Muscle of leg (tissue), 16 donors: ENCODE data around the gene DGKI. TPM values are rescaled to one million over a fixed set of nuclear protein-coding genes. Genes with fewer than 3 reads are reported as not detected.

ENCODE experiments used
- DNase-seq: peaks from one replicate; pipeline ENCODE4 v3.0.0; 2013
- H3K27ac ChIP-seq: one replicate; pipeline ENCODE4 v1.5.1; 2013; ENCODE audit warnings: mild to moderate bottlenecking, low read length, control low read depth
- H3K27me3 ChIP-seq: one replicate; pipeline ENCODE4 v1.6.1; 2013; ENCODE audit warnings: low read length; ENCODE audit not compliant: control insufficient read depth, insufficient read depth
- H3K36me3 ChIP-seq: one replicate; pipeline ENCODE4 v1.6.1; 2013; ENCODE audit warnings: low read length; ENCODE audit not compliant: control insufficient read depth, insufficient read depth
- H3K4me1 ChIP-seq: one replicate; pipeline ENCODE4 v1.6.1; 2013; ENCODE audit warnings: low read length; ENCODE audit not compliant: control insufficient read depth, insufficient read depth
- H3K4me3 ChIP-seq: one replicate; pipeline ENCODE4 v1.5.1; 2013; ENCODE audit warnings: low read length, control low read depth
- H3K9me3 ChIP-seq: replicated peaks from 2 replicates; pipeline ENCODE4 v1.6.1; 2013; ENCODE audit warnings: low read depth, low read length; ENCODE audit not compliant: control insufficient read depth
- WGBS: methylation state at CpG from one replicate; pipeline ENCODE4 v1.1.5; 2013; ENCODE audit warnings: missing lambda C conversion rate; ENCODE audit not compliant: insufficient coverage; 5-methylcytosine and 5-hydroxymethylcytosine counted together
- long read RNA-seq, 11 donors: transcript quantifications; one replicate each; lab custom pipeline, GENCODE V29; 2026
- polyA plus RNA-seq, 8 donors: library from polyadenylated mRNA; unstranded; fragments of 120-200 nt; gene quantifications; one replicate each; pipeline versions ENCODE4 v1.2.1 to v1.2.3, GENCODE V29; 2013; ENCODE audit warnings: inconsistent platforms in 1 of 8, low replicate concordance in 1 of 8; ENCODE audit not compliant: insufficient read length in 8 of 8, insufficient read depth in 1 of 8
- total RNA-seq: library from RNA; stranded (reverse); fragments of 120-200 nt; gene quantifications from one replicate; pipeline ENCODE4 v1.2.4, GENCODE V29; 2013

The DGKI gene
- 1.4 TPM for total RNA-seq
- under 1 TPM; 0.52 to 0.99 (median 0.70) TPM for polyA plus RNA-seq
- long read RNA-seq, donor 1: 0 reads
- long read RNA-seq, donor 2: 0 reads
- long read RNA-seq, donor 3, partial matches to known transcripts: 556 of 556 reads
- long read RNA-seq, donor 3, other reads (novel, unspliced or antisense): 0 of 556 reads
- long read RNA-seq, donor 4: 0 reads
- long read RNA-seq, donor 5, partial matches to known transcripts: 1,259 of 1,270 reads
- long read RNA-seq, donor 5, other reads (novel, unspliced or antisense): 10 of 1,270 reads
- long read RNA-seq, donor 6, partial matches to known transcripts: 0 of 13 reads
- long read RNA-seq, donor 6, other reads (novel, unspliced or antisense): 13 of 13 reads
- long read RNA-seq, donor 7: 0 reads
- long read RNA-seq, donor 8: 0 reads
- long read RNA-seq, donor 9, partial matches to known transcripts: 700 of 700 reads
- long read RNA-seq, donor 9, other reads (novel, unspliced or antisense): 0 of 700 reads
- long read RNA-seq, donor 10, partial matches to known transcripts: 1,104 of 1,118 reads
- long read RNA-seq, donor 10, other reads (novel, unspliced or antisense): 14 of 1,118 reads
- long read RNA-seq, donor 11, partial matches to known transcripts: 737 of 737 reads
- long read RNA-seq, donor 11, other reads (novel, unspliced or antisense): 0 of 737 reads

- no peak within 1 kb of the TSS for H3K27ac ChIP-seq
- DNase-seq: peak; percentile 29
- peaks cover 47% of the 10 kb centered on the region for H3K27me3 ChIP-seq
- under 1% methylated on average over 66 of the region's 66 CpGs for WGBS
- H3K9me3 ChIP-seq: no peaks in the 10 kb centered on the region
- peaks cover 14% of the 10 kb centered on the region for H3K4me1 ChIP-seq
- no peaks in the 10 kb centered on the region for H3K36me3 ChIP-seq
- peak within 1 kb of the TSS; percentile 26 for H3K4me3 ChIP-seq
Measured at GRCh38 chr7:137846827-137847567, at the start of gene DGKI. TSS of gene DGKI (minus strand) at chr7:137846974.

DNA sequence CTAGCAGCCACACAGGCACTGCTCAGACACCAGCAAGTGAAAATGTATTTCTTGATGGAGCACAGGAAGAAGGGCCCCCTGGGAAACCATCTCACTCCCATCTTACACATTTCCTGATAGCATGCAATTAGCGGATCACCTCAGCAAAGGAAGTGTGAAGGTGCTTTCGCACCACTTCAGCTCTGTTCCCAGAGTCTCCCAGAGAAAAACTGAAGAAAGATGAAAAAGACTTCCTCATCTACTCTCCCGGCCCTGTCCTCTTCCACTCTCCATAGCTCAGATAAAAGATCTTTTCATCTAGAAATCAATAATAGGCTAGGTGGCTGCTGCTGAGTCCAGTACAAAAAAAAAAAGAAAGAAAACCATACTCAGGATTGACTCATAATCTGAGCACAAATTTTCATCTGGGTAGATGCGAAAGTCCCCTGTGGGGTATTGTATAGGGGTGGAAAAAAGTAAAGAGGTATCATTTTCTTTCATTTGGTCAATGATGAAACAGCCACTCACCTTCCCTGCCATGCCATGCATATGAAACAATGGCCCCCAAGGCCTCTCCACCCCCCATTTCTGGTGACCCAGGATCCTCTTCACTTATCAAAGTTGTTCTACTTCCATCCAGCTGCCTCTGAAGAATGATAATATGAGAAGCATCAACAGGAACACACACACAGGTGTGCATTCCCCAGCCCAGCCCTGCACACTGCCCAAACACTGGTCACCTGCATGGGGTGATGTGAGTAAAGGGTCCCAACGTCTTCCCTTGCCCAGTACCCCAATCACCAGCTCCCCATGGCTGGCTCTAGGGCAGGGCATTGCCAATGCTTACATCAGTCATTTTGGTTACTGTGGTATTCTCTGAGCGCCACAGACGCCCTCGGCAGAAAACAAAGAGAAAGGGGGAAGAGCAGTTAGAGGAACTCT, 48.8 kb upstream of the DGKI start:
- no peak for DNase-seq
- H3K4me1 ChIP-seq: peaks cover 9% of the 10 kb centered on the region
- no peaks in the 10 kb centered on the region for H3K27me3 ChIP-seq
- WGBS: no CpG with 5 or more reads among the region's 8 CpGs
- H3K27ac ChIP-seq: no peak overlapping the region
- H3K9me3 ChIP-seq: no peaks in the 10 kb centered on the region
- H3K36me3 ChIP-seq: peaks cover 45% of the 10 kb centered on the region
- H3K4me3 ChIP-seq: no peak overlapping the region

DNA sequence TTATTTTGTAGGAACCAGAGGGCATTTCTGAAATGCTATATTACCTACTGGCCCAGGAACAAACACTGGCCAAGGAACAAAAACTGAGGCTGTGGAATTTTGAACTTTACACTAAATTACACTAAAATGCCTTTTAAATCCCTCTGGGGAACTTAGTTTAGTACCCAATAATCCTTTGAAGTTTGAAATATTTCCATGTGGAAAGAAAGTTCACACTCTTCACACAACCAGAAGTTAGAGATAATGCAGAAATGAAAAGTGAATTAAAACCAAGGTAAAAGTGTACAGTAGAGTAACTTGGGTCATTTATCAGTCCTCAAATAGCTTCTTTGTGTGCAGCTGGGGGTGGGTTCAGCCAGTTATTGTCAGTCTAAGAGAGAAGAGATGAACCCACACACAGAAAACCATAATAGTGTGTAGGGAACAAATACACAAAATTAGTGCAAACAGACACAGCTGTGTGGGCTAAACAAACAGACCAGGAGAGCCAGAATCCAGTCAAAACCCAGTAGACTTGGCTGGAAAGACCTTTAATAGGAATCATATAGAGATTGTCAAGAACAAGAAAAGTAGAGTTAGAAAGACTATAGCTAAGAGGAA, 46.5 kb upstream of the DGKI start:
- H3K27me3 ChIP-seq: no peaks in the 10 kb centered on the region
- no peak overlapping the region for H3K27ac ChIP-seq
- DNase-seq: no peak
- H3K9me3 ChIP-seq: no peaks in the 10 kb centered on the region
- H3K4me1 ChIP-seq: peaks cover 4% of the 10 kb centered on the region
- H3K36me3 ChIP-seq: peaks cover 41% of the 10 kb centered on the region
- H3K4me3 ChIP-seq: no peak overlapping the region

DNA sequence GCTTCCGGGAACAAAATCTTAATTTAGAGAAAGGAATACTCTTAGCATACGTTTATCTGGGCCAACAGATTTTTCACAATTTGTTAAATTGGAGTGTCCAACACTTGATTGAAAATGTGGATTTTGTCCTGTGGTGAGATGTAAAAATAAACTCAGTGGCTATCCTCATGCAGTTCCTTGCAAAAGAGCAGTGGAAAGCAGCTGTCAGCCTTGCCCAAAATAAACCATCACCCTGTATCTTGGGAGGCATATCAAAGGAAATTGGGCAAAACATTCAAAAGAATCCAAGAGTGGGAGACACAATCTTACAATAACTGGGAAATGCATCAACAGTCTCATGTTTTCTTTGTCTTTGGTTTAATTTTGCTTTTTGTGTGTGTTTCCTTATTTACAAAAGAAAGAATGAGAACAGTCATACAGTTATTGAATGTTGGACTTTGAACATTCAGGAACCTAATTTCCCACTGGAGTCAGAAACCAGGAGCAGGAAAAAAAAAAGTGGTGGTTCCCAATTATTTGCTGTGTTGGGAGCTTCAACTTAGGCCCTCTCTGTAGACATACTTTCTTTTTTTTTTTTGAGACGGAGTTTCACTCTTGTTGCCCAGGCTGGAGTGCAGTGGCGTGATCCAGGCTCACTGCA, 44.4 kb upstream of the DGKI start:
- peaks cover 8% of the 10 kb centered on the region for H3K4me1 ChIP-seq
- WGBS: 86% methylated on average over 2 of the region's 4 CpGs
- H3K4me3 ChIP-seq: no peak overlapping the region
- no peaks in the 10 kb centered on the region for H3K27me3 ChIP-seq
- H3K27ac ChIP-seq: peak overlapping the region; percentile 48
- no peak for DNase-seq
- peaks cover 37% of the 10 kb centered on the region for H3K36me3 ChIP-seq
- H3K9me3 ChIP-seq: no peaks in the 10 kb centered on the region

- WGBS: 60% methylated on average over 1 of the region's 3 CpGs
- peak; percentile 73 for DNase-seq
- no peaks in the 10 kb centered on the region for H3K27me3 ChIP-seq
- H3K4me3 ChIP-seq: no peak overlapping the region
- peaks cover 8% of the 10 kb centered on the region for H3K4me1 ChIP-seq
- H3K27ac ChIP-seq: peak overlapping the region; percentile 8
- no peaks in the 10 kb centered on the region for H3K9me3 ChIP-seq
- peaks cover 35% of the 10 kb centered on the region for H3K36me3 ChIP-seq
Measured at GRCh38 chr7:137890449-137890921, 43.7 kb upstream of the DGKI start.

- Histone ChIP-seq H3K27me3 (no peaks in the 10 kb centered on the region), H3K4me1 (peaks cover 8% of the 10 kb centered on the region), H3K9me3 (no peaks in the 10 kb centered on the region), H3K27ac (no peak overlapping the region), H3K36me3 (peaks cover 36% of the 10 kb centered on the region), H3K4me3 (no peak overlapping the region)
- 73% methylated on average over 2 of the region's 2 CpGs for WGBS
- DNase-seq: no peak
Measured at GRCh38 chr7:137888241-137888640, 41.5 kb upstream of the DGKI start.

GRCh38 chr7:137886746-137887145, 40.0 kb upstream of the DGKI start:
- Histone ChIP-seq H3K9me3 (peaks cover 6% of the 10 kb centered on the region), H3K36me3 (peaks cover 46% of the 10 kb centered on the region), H3K27ac (peak overlapping the region; percentile 87), H3K27me3 (no peaks in the 10 kb centered on the region), H3K4me1 (peaks cover 8% of the 10 kb centered on the region), H3K4me3 (no peak overlapping the region)
- no CpG with 5 or more reads among the region's 2 CpGs for WGBS
- DNase-seq: peak; percentile 93

DNA sequence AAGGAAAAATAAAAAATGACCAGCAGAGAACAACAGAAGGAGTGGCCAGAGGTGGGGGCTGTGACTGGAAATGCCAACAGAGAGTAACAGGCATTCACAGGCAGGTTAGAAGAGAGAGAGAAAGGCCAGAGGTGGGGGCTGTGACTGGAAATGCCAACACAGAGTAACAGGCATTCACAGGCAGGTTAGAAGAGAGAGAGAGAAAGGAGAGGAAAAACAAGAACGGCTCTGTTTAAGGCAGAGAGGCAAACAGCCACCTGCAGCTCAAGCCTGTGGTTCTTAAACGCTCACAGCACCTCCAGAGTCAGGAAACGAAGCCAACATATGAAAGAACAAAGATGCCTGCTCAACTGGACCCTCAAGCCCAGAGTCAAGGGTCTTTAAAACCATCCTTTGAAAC, 39.5 kb upstream of the DGKI start:
- H3K9me3 ChIP-seq: peaks cover 6% of the 10 kb centered on the region
- H3K4me3 ChIP-seq: no peak overlapping the region
- peaks cover 8% of the 10 kb centered on the region for H3K4me1 ChIP-seq
- DNase-seq: no peak
- peaks cover 49% of the 10 kb centered on the region for H3K36me3 ChIP-seq
- no CpG with 5 or more reads among the region's 3 CpGs for WGBS
- peak overlapping the region; percentile 87 for H3K27ac ChIP-seq
- no peaks in the 10 kb centered on the region for H3K27me3 ChIP-seq

- H3K27ac ChIP-seq: no peak overlapping the region
- no CpG with 5 or more reads among the region's 5 CpGs for WGBS
- H3K9me3 ChIP-seq: peaks cover 6% of the 10 kb centered on the region
- H3K4me3 ChIP-seq: no peak overlapping the region
- DNase-seq: no peak
- peaks cover 8% of the 10 kb centered on the region for H3K4me1 ChIP-seq
- no peaks in the 10 kb centered on the region for H3K27me3 ChIP-seq
- peaks cover 52% of the 10 kb centered on the region for H3K36me3 ChIP-seq
Measured at GRCh38 chr7:137885678-137886077, 38.9 kb upstream of the DGKI start.
